C4-2B (cell line): ENCODE data around the gene LMCD1.

ENCODE experiments used
- ZFX ChIP-seq: fragments of 450-650 bp; IDR thresholded peaks from 2 replicates; pipeline ENCODE4 v1.6.1; 2017
- TF ChIP-seq, protein P1 (sequence below): fragments of 450-650 bp; conservative IDR thresholded peaks from 2 replicates; pipeline ENCODE4 v1.5.1; 2017; ENCODE audit warnings: mild to moderate bottlenecking

DNA sequence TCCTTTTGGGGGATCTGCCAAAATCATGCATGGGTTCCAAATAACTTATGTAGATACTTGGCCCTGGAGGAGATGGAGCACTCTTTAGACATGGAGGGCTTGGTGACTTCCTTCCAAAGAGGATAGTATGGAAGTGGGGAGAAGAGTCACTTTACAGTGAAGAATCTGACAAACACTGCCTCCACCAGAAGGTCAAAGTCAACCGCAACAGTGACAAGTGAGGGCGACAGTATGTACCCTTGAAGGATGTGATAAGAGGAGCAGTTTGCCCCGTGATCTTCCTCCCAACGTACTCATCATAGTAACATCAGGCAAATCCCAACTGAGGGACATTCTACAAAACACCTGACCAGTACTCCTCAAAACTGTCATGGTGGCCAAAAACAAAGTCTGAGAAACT is 62.0 kb downstream of the LMCD1 start:
- TF ChIP-seq, protein P1, sequence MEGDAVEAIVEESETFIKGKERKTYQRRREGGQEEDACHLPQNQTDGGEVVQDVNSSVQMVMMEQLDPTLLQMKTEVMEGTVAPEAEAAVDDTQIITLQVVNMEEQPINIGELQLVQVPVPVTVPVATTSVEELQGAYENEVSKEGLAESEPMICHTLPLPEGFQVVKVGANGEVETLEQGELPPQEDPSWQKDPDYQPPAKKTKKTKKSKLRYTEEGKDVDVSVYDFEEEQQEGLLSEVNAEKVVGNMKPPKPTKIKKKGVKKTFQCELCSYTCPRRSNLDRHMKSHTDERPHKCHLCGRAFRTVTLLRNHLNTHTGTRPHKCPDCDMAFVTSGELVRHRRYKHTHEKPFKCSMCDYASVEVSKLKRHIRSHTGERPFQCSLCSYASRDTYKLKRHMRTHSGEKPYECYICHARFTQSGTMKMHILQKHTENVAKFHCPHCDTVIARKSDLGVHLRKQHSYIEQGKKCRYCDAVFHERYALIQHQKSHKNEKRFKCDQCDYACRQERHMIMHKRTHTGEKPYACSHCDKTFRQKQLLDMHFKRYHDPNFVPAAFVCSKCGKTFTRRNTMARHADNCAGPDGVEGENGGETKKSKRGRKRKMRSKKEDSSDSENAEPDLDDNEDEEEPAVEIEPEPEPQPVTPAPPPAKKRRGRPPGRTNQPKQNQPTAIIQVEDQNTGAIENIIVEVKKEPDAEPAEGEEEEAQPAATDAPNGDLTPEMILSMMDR: no peak
- no peak for TF ChIP-seq ZFX
